Keratinocyte (primary cell): ENCODE results near the gene DFFB. TPM values are rescaled to one million over a fixed set of nuclear protein-coding genes. Genes with fewer than 3 reads are reported as not detected.

Experiments used
- DNase-seq: peaks from one replicate; pipeline ENCODE4 v3.0.0-alpha.2; 2011; ENCODE audit warnings: low read depth, missing footprints, low spot score
- FAIRE-seq: peaks from 2 replicates; lab custom pipeline; 2011; peaks lifted over from hg19 to GRCh38; lab: Jason Lieb, UNC
- H2AFZ ChIP-seq: 2 replicates; pipeline ENCODE4 v1.6.0; 2012; ENCODE audit warnings: low read length, control low read depth, inconsistent platforms; ENCODE audit not compliant: control insufficient read depth
- H3K27ac ChIP-seq: 2 replicates; pipeline ENCODE4 v1.5.1; 2011; ENCODE audit warnings: low read length; ENCODE audit not compliant: control insufficient read depth, insufficient read depth
- H3K27me3 ChIP-seq: 3 replicates; pipeline ENCODE4 v1.6.0; 2011; ENCODE audit warnings: low read length; ENCODE audit not compliant: control insufficient read depth, insufficient read depth; ENCODE audit errors: extremely low read depth
- H3K36me3 ChIP-seq, 2 experiments: 2 replicates in 1 of 2; 3 replicates in 1 of 2; pipeline ENCODE4 v1.5.1; 2011; ENCODE audit warnings: low read length in 2 of 2, mild to moderate bottlenecking in 1 of 2; ENCODE audit not compliant: control insufficient read depth in 2 of 2, insufficient read depth in 2 of 2; ENCODE audit errors: extremely low read depth in 1 of 2
- H3K4me1 ChIP-seq: 3 replicates; pipeline ENCODE4 v1.5.1; 2011; ENCODE audit warnings: low read length; ENCODE audit not compliant: control insufficient read depth, insufficient read depth; ENCODE audit errors: extremely low read depth
- H3K4me2 ChIP-seq: 3 replicates; pipeline ENCODE4 v1.6.0; 2011; ENCODE audit warnings: low read depth, low read length; ENCODE audit not compliant: control insufficient read depth, insufficient read depth; ENCODE audit errors: extremely low read depth
- H3K4me3 ChIP-seq, 3 experiments: fragments of 200-600 bp in 1 of 3; sonication (generic) in 1 of 3; 2 replicates in 2 of 3; 3 replicates in 1 of 3; pipeline ENCODE4 v1.5.1; 2011 to 2016; ENCODE audit warnings: low read length in 3 of 3, mild to moderate bottlenecking in 3 of 3, control low read depth in 2 of 3, inconsistent platforms in 1 of 3, low read depth in 1 of 3, mixed read lengths in 1 of 3, mixed run types in 1 of 3, moderate library complexity in 1 of 3; ENCODE audit not compliant: control insufficient read depth in 2 of 3, insufficient read depth in 2 of 3; ENCODE audit errors: extremely low read depth in 1 of 3
- H3K79me2 ChIP-seq: 2 replicates; pipeline ENCODE4 v1.6.0; 2012; ENCODE audit warnings: low read length; ENCODE audit not compliant: control insufficient read depth, insufficient read depth
- H3K9ac ChIP-seq: 3 replicates; pipeline ENCODE4 v1.6.0; 2011; ENCODE audit warnings: low read length; ENCODE audit not compliant: control insufficient read depth, insufficient read depth; ENCODE audit errors: extremely low read depth
- H3K9me1 ChIP-seq: 3 replicates; pipeline ENCODE4 v1.6.0; 2011; ENCODE audit warnings: low read length; ENCODE audit not compliant: control insufficient read depth, insufficient read depth; ENCODE audit errors: extremely low read depth
- H3K9me3 ChIP-seq: 2 replicates; pipeline ENCODE4 v1.5.1; 2012; ENCODE audit warnings: low read depth, low read length; ENCODE audit not compliant: control insufficient read depth
- H4K20me1 ChIP-seq: 3 replicates; pipeline ENCODE4 v1.6.0; 2011; ENCODE audit warnings: low read length; ENCODE audit not compliant: control insufficient read depth, insufficient read depth; ENCODE audit errors: extremely low read depth
- CTCF ChIP-seq, 3 experiments: IDR thresholded peaks in 1 of 3; conservative IDR thresholded peaks in 1 of 3; optimal IDR thresholded peaks in 1 of 3; 2 replicates in 2 of 3; 3 replicates in 1 of 3; pipeline versions ENCODE3 to v1.5.1; 2011; ENCODE audit warnings: low read length in 3 of 3, mild to moderate bottlenecking in 3 of 3, moderate library complexity in 2 of 3, control low read depth in 1 of 3, inconsistent platforms in 1 of 3; ENCODE audit not compliant: insufficient read depth in 2 of 3; ENCODE audit errors: extremely low read depth in 1 of 3
- EZH2 ChIP-seq: IDR thresholded peaks from one replicate; pipeline ENCODE4 v1.6.1; 2012; ENCODE audit warnings: inconsistent platforms, mild to moderate bottlenecking, low read length, moderate library complexity
- dilution Hi-C: fragments of 300-500 bp; cut with MboI; formaldehyde crosslinking; loops from one replicate; pipeline ENCODE4 v1.7.0; 2020; ENCODE audit warnings: low sequenced_read_pairs; ENCODE audit not compliant: extremely low pct_ligation_motif_present
- polyA plus RNA-seq, 5 experiments: library from polyadenylated mRNA; depleted of rRNA in 3 of 5; stranded (reverse) in 3 of 5; stranded (forward) in 1 of 5; unstranded in 1 of 5; fragments of >200 nt; gene quantifications; 1 replicate in 1 of 5; 2 replicates in 3 of 5; 3 replicates in 1 of 5; pipeline versions ENCODE4 v1.2.1 to v1.2.3, GENCODE V29; 2011 to 2012; ENCODE audit warnings: missing spikeins in 2 of 5, low read depth in 1 of 5, low replicate concordance in 1 of 5

The DFFB gene
- polyA plus RNA-seq, 1 donor (not counting 4 experiments of a cell fraction or from before 2014, with no cell fraction given): 5.2 TPM

GRCh38 chr1:3850857-3851256 is 6.4 kb upstream of the DFFB start:
- FAIRE-seq (no peak), DNase-seq (no peak)
- no peak overlapping the region for H3K4me2 ChIP-seq
- TF ChIP-seq EZH2 (no peak), CTCF (optimal IDR thresholded peaks at IDR 0.05 in 1 of 3, IDR thresholded peaks at IDR 0.05 in 1 of 3, conservative IDR thresholded peaks at IDR 0.05 in 1 of 3; ENCODE audit: extremely low read depth in 1 of 3, insufficient read depth in 2 of 3, low read length in 3 of 3) (no peak)
- H3K4me1 ChIP-seq: peaks cover 7% of the 10 kb centered on the region
- H3K36me3 ChIP-seq: peaks cover 11 to 23% of the 10 kb centered on the region in 2 experiments
- no peaks in the 10 kb centered on the region for H4K20me1 ChIP-seq
- peaks cover 28% of the 10 kb centered on the region for H3K79me2 ChIP-seq
- dilution Hi-C loops: no loop called here
- H3K9ac ChIP-seq: no peak overlapping the region
- H3K9me3 ChIP-seq: no peaks in the 10 kb centered on the region
- H2AFZ ChIP-seq: no peak overlapping the region
- H3K4me3 ChIP-seq: no peak overlapping the region
- no peak overlapping the region for H3K27ac ChIP-seq
- H3K9me1 ChIP-seq: peaks cover 4% of the 10 kb centered on the region
- no peaks in the 10 kb centered on the region for H3K27me3 ChIP-seq

GRCh38 chr1:3851292-3851691 is 6.0 kb upstream of the DFFB start:
- H3K79me2 ChIP-seq: peaks cover 33% of the 10 kb centered on the region
- H3K9me1 ChIP-seq: peaks cover 4% of the 10 kb centered on the region
- H3K27me3 ChIP-seq: no peaks in the 10 kb centered on the region
- H3K4me1 ChIP-seq: peaks cover 9% of the 10 kb centered on the region
- H4K20me1 ChIP-seq: no peaks in the 10 kb centered on the region
- H3K4me2 ChIP-seq: no peak overlapping the region
- H3K27ac ChIP-seq: no peak overlapping the region
- DNase-seq (no peak), FAIRE-seq (no peak)
- H3K9me3 ChIP-seq: no peaks in the 10 kb centered on the region
- TF ChIP-seq CTCF (optimal IDR thresholded peaks at IDR 0.05 in 1 of 3, IDR thresholded peaks at IDR 0.05 in 1 of 3, conservative IDR thresholded peaks at IDR 0.05 in 1 of 3; ENCODE audit: extremely low read depth in 1 of 3, insufficient read depth in 2 of 3, low read length in 3 of 3) (no peak), EZH2 (no peak)
- no peak overlapping the region for H2AFZ ChIP-seq
- no peak overlapping the region for H3K9ac ChIP-seq
- dilution Hi-C loops: no loop called here
- H3K36me3 ChIP-seq: peaks cover 9 to 19% of the 10 kb centered on the region in 2 experiments
- no peak overlapping the region for H3K4me3 ChIP-seq
